Activated T-cell treated with anti-CD3 and anti-CD28 coated beads, Interleukin-2, amount 50 U/mL, for 72 hours (primary cell): ENCODE measurements around the gene TRPC3. TPM values are rescaled to one million over a fixed set of nuclear protein-coding genes. Genes with fewer than 3 reads are reported as not detected.
"Not testable (repeated sequence)": the region's sequence is repeated elsewhere in the genome, so short reads cannot be mapped to it uniquely, and the experiment has no call there.

Experiments
- ATAC-seq, 2 donors: fragments of 150-1000 bp; cut with Tn5 transposase; replicated peaks in 1 of 2; 2 replicates each; pipeline ENCODE4 v1.10.0; 2021; ENCODE audit warnings: moderate library complexity in 2 of 2, mild to moderate bottlenecking in 1 of 2
- DNase-seq, 2 donors: peaks; one replicate each; pipeline ENCODE4 v3.0.0; 2021 to 2022; ENCODE audit warnings: mixed read lengths in 1 of 2
- H3K27ac Mint-ChIP-seq: one replicate; pipeline ENCODE4 v1.8.0; 2022; ENCODE audit warnings: mild to moderate bottlenecking, moderate library complexity, mixed read lengths
- H3K27me3 Mint-ChIP-seq: one replicate; pipeline ENCODE4 v1.8.0; 2022; ENCODE audit warnings: low read depth, mixed read lengths
- H3K36me3 Mint-ChIP-seq, 2 donors: one replicate each; pipeline ENCODE4 v1.8.0; 2022; ENCODE audit warnings: mixed read lengths in 2 of 2, mild to moderate bottlenecking in 1 of 2; ENCODE audit not compliant: insufficient read depth in 2 of 2
- H3K4me1 Mint-ChIP-seq: one replicate; pipeline ENCODE4 v1.8.0; 2022; ENCODE audit warnings: low read depth, mixed read lengths
- H3K4me3 Mint-ChIP-seq, 2 donors: one replicate each; pipeline ENCODE4 v1.8.0; 2022; ENCODE audit warnings: mild to moderate bottlenecking in 2 of 2, mixed read lengths in 2 of 2, moderate library complexity in 2 of 2
- H3K9me3 Mint-ChIP-seq, 2 donors: one replicate each; pipeline ENCODE4 v1.8.0; 2022; ENCODE audit warnings: mixed read lengths in 2 of 2
- total RNA-seq, 2 donors: library from RNA; stranded (reverse); gene quantifications; one replicate each; pipeline ENCODE4 v1.2.3, GENCODE V29; 2022

Gene TRPC3
- total RNA-seq, 2 donors from 2014 or later: 0.46 to 0.51 TPM

DNA sequence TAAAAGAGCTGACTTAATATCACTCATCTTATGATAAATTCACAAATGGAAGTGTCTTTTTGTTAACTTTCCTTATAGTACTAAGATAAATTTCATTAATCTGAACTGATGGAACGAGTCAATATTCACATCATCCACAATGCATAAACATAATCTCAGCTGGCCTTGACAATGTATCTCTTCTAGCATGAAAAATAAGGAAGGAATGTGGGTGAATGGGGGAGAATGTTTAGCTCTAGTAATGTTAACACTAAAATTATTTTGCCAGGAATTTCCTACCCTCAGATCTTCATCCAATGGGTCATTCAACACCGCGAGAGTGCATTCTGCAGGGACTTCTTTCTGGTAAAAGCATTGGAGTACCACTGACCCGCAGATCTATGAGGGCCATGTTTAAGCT lies 15.8 kb downstream of the TRPC3 start:
- H3K4me3 Mint-ChIP-seq: no peak overlapping the region
- H3K27ac Mint-ChIP-seq: no peak overlapping the region
- no peaks in the 10 kb centered on the region for H3K36me3 Mint-ChIP-seq
- ATAC-seq: no peak
- H3K9me3 Mint-ChIP-seq: no peaks in the 10 kb centered on the region
- H3K4me1 Mint-ChIP-seq: peaks cover 12% of the 10 kb centered on the region
- H3K27me3 Mint-ChIP-seq: peaks cover 56% of the 10 kb centered on the region
- no peak for DNase-seq

DNA sequence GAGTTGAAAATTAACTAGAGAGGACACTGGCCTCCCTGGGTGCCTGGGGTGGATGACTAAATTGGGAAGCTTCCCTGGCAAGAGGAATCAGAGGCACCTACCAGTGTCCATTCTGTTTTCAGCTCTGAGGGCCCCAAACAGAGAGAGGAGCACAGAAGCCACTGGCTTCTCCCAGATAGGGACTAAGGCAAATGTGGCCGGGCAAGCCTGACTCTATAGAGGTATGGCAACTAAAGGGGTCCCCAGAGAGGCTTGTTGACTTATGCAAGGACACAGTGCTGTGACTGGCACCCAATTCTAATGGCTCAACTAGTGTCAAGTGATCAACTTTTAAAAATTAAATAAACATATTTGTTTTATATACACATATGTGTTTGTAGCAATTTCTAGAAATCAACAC lies 17.2 kb downstream of the TRPC3 start:
- no peak overlapping the region for H3K4me3 Mint-ChIP-seq
- no peaks in the 10 kb centered on the region for H3K9me3 Mint-ChIP-seq
- H3K36me3 Mint-ChIP-seq: no peaks in the 10 kb centered on the region
- ATAC-seq: no peak
- peaks cover 12% of the 10 kb centered on the region for H3K4me1 Mint-ChIP-seq
- no peak for DNase-seq
- H3K27ac Mint-ChIP-seq: no peak overlapping the region
- peaks cover 52% of the 10 kb centered on the region for H3K27me3 Mint-ChIP-seq

DNA sequence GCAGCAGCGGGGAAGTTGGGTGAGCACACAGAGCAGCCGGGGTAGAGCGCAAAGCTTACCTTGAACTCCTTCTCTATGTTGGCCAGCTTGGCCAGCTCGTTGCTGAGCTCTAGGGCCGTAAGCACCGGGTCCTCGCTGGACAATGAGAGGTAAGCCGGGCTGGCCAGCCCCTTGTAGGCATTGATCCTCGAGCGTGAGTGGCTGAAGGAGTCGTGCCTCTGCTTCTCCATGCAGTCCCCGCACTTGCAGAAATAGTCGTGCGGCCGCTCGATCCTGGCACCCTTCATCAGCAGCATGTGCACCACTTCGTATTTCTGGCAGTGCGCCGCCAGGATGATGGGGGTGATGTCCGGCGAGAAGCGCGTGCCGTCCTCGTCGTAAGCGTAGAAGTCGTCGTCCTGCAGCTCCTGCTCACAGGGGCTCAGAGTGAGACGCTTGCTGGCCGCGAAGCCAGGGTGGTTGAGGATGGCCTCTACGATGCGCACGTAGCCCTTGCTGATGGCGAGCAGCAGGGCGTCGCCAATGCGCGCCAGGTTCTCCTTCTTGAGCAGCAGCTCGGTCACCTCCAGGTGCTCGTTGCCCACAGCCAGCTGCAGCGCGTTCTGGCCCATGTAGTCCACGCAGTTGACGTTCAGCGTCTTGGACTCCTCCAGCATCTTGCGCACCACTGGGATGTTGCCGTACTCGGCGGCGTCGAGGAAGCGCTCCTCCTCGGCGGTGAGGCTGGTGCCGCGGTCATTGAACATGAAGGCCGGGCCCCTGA lies 19.5 kb downstream of the TRPC3 start:
- ATAC-seq (no peak), DNase-seq (no peak)
- Mint-ChIP-seq H3K4me1 (no peaks in the 10 kb centered on the region), H3K4me3 (peak overlapping the region; percentile 30 to 48), H3K27ac (no peak overlapping the region), H3K27me3 (peaks cover 32% of the 10 kb centered on the region), H3K9me3 (no peaks in the 10 kb centered on the region), H3K36me3 (no peaks in the 10 kb centered on the region)

DNA sequence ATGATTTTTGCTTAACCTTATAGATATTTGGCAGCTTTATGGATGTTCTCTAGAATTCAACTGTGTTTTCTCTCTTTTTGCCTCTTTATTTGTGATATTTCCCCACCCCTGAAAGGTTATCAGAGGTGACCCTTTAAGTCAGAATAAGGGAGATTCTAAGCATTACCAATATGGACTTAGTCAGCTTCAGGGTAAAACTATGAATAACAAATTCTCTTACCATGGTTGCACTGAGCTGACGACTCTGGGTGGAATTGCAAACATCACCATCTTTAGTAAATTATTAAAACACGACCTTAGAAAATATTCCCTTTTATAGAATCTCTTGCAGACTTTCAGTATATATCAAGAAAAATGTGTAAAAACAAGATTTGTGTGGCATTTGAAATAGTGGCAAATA lies 21.6 kb downstream of the TRPC3 start:
- Mint-ChIP-seq H3K27ac (no peak overlapping the region), H3K36me3 (no peaks in the 10 kb centered on the region), H3K27me3 (peaks cover 26% of the 10 kb centered on the region), H3K4me3 (no peak overlapping the region), H3K9me3 (no peaks in the 10 kb centered on the region), H3K4me1 (no peaks in the 10 kb centered on the region)
- ATAC-seq (no peak), DNase-seq (no peak)

DNA sequence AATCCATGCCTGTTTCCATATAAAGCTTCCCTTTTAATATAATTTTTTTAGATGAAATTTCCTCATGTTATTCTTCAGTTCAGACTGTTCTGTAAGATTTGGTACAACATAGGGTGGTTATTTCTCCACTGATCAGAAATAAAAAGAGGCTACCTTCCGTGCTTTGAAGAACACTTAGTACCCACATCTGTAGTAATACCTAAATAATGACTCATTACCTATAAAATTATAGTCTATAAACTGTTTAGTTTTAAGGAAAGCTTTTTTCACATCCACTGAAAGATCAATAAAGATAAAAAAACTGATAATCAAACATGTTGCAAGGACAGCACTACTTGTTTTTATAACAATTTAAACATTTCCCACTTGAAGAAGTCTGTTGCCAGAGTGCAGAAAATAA lies 23.9 kb downstream of the TRPC3 start:
- Mint-ChIP-seq H3K9me3 (no peaks in the 10 kb centered on the region), H3K36me3 (no peaks in the 10 kb centered on the region)
- DNase-seq: no peak

DNA sequence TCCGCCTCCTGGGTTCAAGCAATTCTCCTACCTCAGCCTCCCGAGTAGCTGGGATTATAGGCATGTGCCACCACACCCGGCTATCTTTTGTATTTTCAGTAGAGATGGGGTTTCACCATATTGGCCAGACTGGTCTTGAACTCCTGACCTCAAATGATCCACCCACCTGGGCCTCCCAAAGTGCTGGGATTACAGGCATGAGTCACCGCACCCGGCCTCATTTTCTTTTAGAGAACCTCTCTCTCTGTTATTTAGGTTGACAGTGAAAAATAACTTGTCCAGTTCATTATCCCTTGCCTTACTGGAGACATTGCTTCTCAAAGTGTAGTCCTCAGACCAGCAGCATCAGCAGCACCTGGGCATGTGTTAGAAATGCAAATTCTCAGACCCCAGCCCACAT lies 25.4 kb downstream of the TRPC3 start:
- not testable (repeated sequence) for DNase-seq, H3K27ac Mint-ChIP-seq, H3K4me3 Mint-ChIP-seq, H3K9me3 Mint-ChIP-seq, ATAC-seq, H3K36me3 Mint-ChIP-seq, H3K4me1 Mint-ChIP-seq
- H3K27me3 Mint-ChIP-seq: peaks cover 15% of the 10 kb centered on the region

More for the DNA sequence above, 23.9 kb downstream of the TRPC3 start:
- Mint-ChIP-seq H3K27me3 (peaks cover 26% of the 10 kb centered on the region), H3K27ac (no peak overlapping the region), H3K4me3 (no peak overlapping the region), H3K4me1 (no peaks in the 10 kb centered on the region)
- ATAC-seq: no peak

DNA sequence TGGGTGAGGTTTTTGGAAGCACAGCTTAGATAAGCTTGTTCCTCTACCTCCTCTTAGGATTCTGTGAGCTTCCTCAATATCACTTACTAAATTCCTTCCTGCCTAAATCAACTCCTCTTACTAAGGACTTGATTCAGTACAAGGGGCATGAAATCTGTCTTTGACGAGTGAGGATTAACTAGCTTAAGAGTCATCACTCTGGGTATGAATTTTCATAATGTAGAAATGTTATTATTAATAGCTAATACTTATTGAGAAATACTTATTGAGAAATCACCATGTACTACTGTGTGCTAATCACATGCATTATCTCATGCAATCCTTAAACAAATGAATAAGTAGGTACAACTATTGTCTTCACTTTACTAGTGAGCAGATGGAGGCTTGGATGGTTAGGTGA lies 28.6 kb downstream of the TRPC3 start:
- H3K36me3 Mint-ChIP-seq: no peaks in the 10 kb centered on the region
- DNase-seq: no peak
- no peaks in the 10 kb centered on the region for H3K4me1 Mint-ChIP-seq
- ATAC-seq: no peak
- H3K27ac Mint-ChIP-seq: no peak overlapping the region
- H3K9me3 Mint-ChIP-seq: no peaks in the 10 kb centered on the region
- H3K27me3 Mint-ChIP-seq: peaks cover 6% of the 10 kb centered on the region
- no peak overlapping the region for H3K4me3 Mint-ChIP-seq

DNA sequence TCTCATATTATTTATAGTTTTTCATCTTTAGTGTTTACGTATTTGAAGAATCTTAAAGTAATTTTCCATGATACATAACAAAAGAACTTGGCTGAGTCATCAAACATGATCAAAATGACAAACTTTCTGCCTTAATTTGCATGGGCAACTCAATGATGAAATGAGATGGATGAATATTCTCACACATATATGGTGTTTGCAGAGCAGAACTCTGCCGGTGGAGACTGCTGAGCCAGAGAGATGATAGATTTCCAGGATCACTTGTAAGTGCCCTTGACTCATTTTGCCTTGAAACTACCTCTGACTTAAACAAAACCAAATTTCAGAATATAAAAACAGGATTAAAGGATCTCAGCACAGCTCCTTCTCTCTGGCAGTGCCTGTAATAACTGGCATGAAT lies 38.2 kb downstream of the TRPC3 start:
- H3K9me3 Mint-ChIP-seq: no peaks in the 10 kb centered on the region
- no peak overlapping the region for H3K4me3 Mint-ChIP-seq
- peaks cover 5% of the 10 kb centered on the region for H3K4me1 Mint-ChIP-seq
- peak overlapping the region; percentile 55 for H3K27ac Mint-ChIP-seq
- ATAC-seq: peak; percentile 66 to 87
- peak in 1 of 2 donors; percentile 3 for DNase-seq
- no peaks in the 10 kb centered on the region for H3K36me3 Mint-ChIP-seq
- H3K27me3 Mint-ChIP-seq: peaks cover 9% of the 10 kb centered on the region

DNA sequence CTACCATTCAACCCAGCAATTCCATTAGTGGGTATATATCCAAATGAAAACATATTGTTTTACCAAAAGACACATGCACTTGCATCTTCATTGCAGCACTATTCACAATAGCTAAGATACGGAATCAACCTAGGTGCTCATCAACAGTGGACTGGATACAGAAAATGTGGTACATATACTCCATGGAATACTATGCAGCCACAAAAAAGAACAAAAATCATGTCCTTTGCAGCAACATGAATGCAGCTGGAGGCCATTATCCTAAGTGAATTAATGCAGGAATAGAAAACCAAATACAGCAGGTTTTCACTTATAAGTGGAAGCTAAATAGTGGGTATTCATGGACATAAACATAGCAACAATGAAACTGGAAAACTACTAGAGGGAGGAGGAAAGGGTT lies 43.5 kb downstream of the TRPC3 start:
- Mint-ChIP-seq H3K27me3 (peaks cover 12% of the 10 kb centered on the region), H3K4me1 (no peaks in the 10 kb centered on the region), H3K36me3 (no peaks in the 10 kb centered on the region), H3K4me3 (no peak overlapping the region), H3K9me3 (peaks cover 0 to 2% of the 10 kb centered on the region in 2 donors), H3K27ac (no peak overlapping the region)
- DNase-seq (no peak), ATAC-seq (no peak)

DNA sequence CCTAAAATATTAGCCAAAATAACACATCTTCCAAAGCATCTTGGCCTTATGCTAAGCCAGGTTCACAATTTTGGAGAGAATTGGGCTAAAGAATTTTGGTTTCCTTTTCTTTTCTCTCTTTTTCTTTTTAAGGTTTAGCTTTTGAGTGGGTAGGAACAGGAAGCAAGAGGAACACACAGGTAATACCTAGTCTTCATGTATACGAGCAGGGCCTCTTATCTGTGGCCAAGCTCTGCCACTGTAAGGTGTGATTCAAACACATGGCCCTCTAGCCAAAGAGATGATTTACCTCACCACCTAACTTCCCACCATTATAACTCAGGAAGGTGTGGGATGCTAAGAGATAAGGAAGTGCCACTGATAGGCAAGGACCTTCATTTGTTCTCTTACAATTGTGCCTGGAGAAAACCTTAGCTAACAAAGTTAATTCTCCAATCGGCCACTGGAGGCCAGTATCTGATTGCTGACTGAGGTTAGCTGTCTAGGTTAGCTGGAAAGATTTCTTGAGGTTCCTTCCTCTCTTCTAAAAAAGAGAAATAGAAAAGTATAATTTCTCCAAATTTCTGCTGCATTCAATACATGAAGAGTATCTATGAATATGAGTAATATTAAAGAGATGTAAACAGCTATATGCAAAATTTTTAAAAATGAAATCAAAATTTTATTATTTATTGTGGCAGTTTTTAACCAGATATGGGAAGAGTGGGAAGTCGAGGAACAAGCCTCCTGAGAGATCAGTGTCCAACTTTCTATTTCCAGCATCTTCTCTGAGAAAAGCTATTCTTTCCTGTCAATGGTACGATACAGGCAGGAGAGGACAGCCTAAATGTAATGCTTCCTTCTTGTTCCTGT lies 51.5 kb downstream of the TRPC3 start:
- Mint-ChIP-seq H3K4me3 (no peak overlapping the region), H3K9me3 (no peaks in the 10 kb centered on the region), H3K36me3 (no peaks in the 10 kb centered on the region), H3K4me1 (no peaks in the 10 kb centered on the region), H3K27ac (no peak overlapping the region), H3K27me3 (peaks cover 7% of the 10 kb centered on the region)
- peak; percentile 77 to 84 for ATAC-seq
- DNase-seq: peak; percentile 52 to 58

DNA sequence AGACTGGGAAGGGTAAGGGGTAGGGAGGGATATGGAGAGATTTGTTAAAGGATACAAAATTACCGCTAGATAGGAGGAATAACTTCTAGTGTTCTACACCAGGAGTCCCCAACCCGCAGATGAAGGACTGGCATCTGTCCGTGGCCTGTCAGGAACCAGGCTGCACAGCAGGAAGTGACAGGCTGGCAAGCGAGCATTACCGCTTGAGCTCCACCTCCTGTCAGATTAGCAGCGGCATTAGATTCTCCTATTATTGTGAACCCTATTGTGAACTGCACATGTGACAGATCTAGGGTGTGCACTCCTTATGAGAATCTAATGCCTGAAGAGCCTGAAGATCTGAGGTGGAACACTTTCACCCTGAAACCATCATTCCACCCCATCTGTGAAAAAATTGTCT lies 53.7 kb downstream of the TRPC3 start:
- peak in 1 of 2 donors; percentile 4 for DNase-seq
- peak overlapping the region in 1 of 2 donors; percentile 47 for H3K4me3 Mint-ChIP-seq
- peaks cover 2% of the 10 kb centered on the region for H3K27me3 Mint-ChIP-seq
- H3K27ac Mint-ChIP-seq: no peak overlapping the region
- H3K36me3 Mint-ChIP-seq: no peaks in the 10 kb centered on the region
- no peaks in the 10 kb centered on the region for H3K4me1 Mint-ChIP-seq
- peak in 1 of 2 donors; percentile 39 for ATAC-seq
- no peaks in the 10 kb centered on the region for H3K9me3 Mint-ChIP-seq

DNA sequence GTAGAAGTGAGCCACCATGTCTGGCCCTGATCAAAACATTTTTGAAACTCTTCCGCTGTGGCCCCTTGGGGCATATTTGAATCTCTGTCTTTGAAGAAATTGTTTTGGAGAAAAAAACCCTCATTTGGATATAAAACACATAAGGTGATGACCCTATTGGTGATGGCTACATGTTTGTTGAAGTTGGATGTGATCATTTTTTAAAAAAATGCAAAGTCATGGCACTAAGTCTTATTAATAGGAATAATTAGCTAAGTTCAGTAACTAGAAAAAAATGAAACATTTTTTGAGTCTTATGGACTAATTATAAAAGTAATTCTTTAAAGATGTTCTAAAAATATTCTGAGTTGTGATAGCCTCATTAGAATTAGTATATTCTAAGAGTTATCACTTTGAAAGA lies 63.7 kb downstream of the TRPC3 start:
- peaks cover 31% of the 10 kb centered on the region for H3K27me3 Mint-ChIP-seq
- no peaks in the 10 kb centered on the region for H3K4me1 Mint-ChIP-seq
- ATAC-seq (no peak), DNase-seq (no peak)
- H3K4me3 Mint-ChIP-seq: no peak overlapping the region
- peaks cover 0 to 1% of the 10 kb centered on the region in 2 donors for H3K9me3 Mint-ChIP-seq
- H3K36me3 Mint-ChIP-seq: no peaks in the 10 kb centered on the region
- no peak overlapping the region for H3K27ac Mint-ChIP-seq

DNA sequence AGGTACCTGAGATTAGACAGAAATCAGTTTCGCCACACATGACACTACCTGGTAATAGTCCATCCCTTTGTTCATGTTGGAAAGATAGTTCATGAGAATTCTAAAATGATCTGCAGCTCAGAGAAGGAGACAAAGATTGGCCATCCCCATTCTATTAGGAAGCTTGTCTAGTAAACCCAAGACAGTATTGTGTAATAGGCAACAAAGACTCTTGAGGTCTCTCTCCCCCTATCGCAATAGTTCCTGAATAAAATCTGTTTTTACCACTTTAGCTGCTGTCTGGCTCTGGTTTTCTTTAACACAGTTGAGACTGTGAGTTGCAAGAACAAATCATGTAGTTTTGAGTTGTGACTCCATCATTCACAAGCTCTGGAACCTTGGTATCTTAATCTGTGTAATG lies 66.7 kb downstream of the TRPC3 start:
- H3K27me3 Mint-ChIP-seq: peaks cover 47% of the 10 kb centered on the region
- no peaks in the 10 kb centered on the region for H3K4me1 Mint-ChIP-seq
- no peaks in the 10 kb centered on the region for H3K36me3 Mint-ChIP-seq
- no peak overlapping the region for H3K27ac Mint-ChIP-seq
- DNase-seq (no peak), ATAC-seq (no peak)
- peaks cover 0 to 1% of the 10 kb centered on the region in 2 donors for H3K9me3 Mint-ChIP-seq
- H3K4me3 Mint-ChIP-seq: no peak overlapping the region
